IPS-18c (cell line): ENCODE measurements around the gene DLX1.

Experiments used
- H3K4me3 ChIP-seq: 2 replicates; pipeline ENCODE4 v1.7.0; 2013; ENCODE audit warnings: low read depth, mild to moderate bottlenecking, low read length, moderate library complexity; ENCODE audit not compliant: insufficient read depth
- H3K9me3 ChIP-seq: one replicate; pipeline ENCODE4 v1.6.1; 2013; ENCODE audit warnings: mild to moderate bottlenecking, low read length, moderate library complexity; ENCODE audit not compliant: control insufficient read depth, insufficient read depth

Gene DLX1

DNA sequence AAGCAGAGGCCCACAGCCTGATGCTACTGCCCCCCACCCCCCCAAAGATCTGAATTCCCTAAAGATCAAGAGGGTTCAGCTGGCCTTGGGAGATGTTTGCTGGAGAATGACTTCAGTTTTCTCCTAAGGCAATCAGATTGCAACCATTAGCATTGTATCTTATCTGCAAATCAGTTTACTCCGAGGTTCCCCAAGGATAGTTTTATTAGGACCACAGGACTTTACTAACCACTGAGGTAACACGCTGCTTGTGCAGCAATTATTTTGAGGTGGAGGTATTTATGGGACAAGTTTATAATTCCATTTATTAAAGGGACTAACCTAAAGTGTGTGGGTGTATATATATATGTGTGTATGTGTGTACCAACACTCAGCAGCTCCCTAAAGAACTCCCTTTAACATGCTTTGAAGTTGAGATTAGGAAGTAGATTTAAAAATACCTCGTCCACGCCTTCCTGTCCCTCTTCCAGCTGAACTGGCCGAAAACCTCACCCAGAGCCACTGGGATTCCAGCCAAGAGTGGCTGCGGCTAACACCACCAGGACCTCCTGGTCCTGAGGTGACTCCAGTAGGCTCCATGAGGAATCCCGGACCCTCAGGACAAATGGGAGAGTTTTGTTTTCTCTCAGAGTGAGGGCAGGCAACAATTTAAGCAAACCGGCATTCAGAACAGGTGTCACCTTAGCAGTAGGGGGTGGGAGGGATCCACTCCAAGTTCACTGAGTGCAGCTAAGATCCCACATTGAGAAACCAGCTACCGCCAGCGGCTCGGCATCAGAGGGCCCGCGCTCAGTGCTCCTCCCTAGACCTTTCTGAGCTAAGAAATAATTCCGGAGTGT, 3.0 kb upstream of the DLX1 start:
- Histone ChIP-seq H3K9me3 (no peaks in the 10 kb centered on the region), H3K4me3 (no peak overlapping the region)

DNA sequence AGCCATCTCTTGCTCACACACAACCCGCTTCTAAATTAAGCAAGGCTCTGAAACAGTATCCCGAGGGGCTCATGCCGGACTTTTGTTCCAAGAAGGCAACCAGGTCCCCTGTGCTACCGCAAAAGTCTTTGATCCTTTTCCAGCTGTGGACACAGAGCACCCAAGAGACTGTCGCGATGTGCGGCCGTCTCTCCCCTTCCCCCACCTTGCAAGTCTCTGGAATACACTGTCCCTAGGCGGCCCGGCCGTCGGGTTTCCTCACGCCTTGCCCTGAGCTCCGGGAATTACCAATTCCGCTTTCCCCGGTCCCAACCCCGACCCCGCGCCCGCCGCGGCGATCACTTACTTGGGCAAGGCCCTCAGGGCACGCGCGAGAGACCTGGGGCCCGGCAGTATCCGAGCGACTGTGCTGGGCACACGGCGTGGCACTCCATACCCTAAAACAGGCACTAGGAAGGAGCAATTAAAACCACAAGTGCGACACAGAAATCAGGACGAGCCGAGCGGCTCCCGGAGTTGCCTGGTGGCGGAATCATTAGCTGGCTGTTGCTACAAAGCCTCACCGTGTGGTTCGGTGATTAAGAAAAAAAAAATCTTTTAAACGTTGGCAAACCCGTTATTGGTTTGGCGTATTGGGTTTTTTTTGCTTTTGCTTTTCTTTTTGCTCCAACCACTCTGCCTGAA, 2.2 kb upstream of the DLX1 start:
- no peak overlapping the region for H3K4me3 ChIP-seq
- H3K9me3 ChIP-seq = no peaks in the 10 kb centered on the region

DNA sequence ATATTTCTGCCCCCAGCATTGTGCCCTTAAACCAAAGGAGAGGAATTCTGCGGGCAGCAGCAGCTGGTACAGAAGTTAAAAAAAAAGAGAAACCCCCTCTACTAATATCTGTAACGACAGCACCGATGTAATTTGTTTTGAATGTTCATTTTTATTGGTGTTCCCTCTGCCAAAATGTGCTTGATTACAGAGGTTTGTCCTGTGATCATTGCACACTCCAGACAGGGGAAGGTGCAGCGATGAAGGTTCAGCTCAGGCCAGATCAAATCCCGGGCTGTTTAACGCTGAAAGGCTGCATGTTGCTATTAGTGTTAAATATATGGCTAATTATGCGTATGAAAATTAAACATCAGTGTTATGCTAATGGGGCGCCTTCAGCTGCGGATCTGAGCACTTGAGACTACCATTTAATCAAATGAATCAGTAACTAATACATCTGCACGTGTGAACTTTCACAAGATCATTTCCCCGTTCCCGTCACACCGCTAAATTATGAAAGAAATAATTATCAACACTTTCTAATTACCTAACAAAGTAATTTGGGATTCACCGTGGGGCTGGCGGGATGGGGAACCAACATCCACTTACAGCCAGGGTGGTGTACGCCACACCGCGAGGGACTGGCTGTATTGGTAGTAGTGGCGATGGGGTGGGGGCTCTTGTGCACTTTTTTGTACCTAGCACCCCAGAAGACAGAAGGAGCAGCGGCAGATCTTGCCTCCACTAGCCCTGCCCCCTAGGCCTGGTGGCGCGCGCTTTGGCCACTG, 1.5 kb upstream of the DLX1 start:
- Histone ChIP-seq H3K9me3 (no peaks in the 10 kb centered on the region), H3K4me3 (peak overlapping the region; percentile 47; the same call in 1 of the 2 replicates)

DNA sequence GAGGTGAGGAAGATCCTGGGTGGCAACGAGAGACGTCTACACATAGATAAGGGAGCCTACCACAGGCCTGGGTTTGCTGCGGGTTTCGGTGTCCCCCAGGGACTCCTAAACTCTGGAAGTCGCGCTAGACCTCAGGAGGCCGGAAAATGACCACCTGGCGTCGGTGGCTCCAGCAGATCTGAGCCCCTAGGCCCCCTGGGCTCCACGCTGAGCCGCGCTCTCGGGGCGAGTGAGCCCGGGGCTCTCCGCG, 987 bp upstream of the DLX1 start:
- H3K9me3 ChIP-seq = no peaks in the 10 kb centered on the region
- peak overlapping the region; percentile 47 for H3K4me3 ChIP-seq

DNA sequence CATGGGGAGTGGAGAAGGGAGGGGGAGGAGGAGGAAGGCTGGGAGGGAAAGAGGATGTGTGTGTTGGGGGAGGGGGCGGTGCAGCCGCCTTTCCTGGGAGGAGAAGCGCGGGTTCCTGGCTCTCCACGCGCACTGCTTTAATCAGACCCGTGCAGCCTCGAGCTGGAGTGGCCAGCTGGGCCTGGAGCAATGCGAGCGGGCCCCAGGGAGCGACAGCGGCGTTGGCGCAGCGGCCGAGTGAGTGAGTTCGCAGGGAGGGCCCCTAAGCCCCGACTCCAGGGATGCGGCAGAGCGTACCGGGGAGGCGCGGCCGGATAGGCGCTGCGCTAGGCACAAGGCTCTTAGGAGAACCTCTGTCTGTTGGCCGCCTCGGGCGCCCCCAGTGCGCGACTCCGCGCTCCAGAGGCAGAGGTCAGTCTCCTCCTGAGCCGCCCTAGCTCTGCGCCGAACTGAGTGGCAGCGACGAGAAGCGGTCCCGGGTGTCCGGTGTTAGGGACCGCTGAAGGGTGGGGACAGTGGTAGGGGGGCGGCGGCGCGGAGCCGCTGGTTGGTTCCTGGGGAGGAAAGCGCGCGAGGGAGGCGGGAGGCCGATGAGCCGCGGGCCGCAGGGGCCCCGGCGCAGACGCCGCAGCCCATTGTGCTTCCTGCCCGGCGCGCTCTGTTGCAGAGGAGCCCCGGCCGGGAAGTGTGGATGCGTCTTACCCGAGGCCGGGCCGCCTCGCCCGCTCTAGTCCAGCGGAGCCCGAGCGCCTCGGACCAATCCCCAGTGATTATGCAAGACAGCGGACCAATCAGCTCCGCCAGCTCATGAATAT, 455 bp upstream of the DLX1 start:
- Histone ChIP-seq H3K4me3 (peak overlapping the region; percentile 47), H3K9me3 (no peaks in the 10 kb centered on the region)

DNA sequence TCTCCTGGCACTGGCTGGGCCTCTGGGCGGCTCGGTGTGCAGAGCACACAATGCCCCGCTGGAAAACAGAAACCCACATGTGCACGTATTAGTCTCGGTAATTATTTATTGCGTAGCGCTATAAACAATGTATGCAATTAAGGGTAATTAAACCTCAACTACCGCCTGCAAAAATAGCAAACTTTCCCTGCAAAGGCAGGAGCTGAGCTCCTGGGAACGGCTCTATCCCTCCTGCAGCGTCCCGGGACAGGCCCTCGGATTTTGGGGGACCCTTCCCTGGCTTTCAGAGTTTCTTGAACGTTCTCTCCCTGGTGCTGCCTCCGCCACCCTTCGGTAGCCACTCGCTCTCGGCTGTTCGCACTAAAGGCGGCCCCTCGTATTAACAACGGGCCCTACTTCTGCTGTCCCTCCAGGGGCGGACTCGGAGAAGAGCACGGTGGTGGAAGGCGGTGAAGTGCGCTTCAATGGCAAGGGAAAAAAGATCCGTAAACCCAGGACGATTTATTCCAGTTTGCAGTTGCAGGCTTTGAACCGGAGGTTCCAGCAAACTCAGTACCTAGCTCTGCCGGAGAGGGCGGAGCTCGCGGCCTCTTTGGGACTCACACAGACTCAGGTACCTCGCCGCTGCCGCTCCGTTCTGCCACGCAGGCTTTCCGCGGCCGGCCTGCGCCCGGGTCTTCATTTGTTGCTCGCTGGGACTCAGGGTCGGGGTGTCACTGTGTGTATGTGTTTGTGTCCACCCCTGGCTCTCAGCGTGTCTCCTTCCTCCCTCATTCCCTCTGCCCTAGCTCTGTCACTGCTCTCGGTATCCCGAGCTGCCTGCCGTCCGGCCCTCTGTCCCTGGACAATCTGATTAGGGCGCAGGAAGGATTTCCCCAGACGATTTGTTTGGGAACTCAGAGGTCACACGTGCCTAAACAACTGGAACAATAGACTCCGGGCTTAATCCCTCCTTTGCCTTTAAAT, 1.2 kb downstream of the DLX1 start:
- H3K4me3 ChIP-seq = peak overlapping the region; percentile 29
- H3K9me3 ChIP-seq = peaks cover 2% of the 10 kb centered on the region

DNA sequence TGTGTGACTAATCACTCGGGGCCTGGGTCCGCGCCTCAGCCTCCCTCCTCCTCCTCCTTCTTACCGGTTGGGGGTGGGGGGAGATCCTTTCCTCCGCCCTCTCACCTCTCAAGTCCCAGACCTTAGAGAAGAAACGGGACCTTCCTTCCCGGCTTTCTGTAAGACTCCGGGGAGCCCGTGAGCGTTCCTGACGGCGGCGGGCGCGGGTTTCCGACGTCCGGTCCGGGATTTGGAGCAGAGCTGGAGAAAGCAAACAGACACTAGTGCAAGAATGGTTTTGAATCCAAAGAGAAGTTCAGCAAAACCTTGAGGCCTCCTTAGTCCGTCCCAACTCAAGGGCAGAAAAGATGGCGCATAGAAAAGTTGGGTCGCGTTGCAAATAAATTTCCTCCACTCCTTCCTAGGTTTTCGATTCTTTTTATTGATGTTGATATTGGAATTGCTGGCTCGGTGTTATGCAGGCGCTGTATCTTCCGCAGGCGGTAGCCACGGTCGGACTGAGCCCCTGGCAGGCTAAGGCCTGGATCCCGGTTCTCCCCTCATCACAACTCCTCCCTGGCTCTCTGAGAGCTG, 2.0 kb downstream of the DLX1 start:
- Histone ChIP-seq H3K9me3 (peaks cover 2% of the 10 kb centered on the region), H3K4me3 (peak overlapping the region; percentile 29; the same call in 1 of the 2 replicates)

DNA sequence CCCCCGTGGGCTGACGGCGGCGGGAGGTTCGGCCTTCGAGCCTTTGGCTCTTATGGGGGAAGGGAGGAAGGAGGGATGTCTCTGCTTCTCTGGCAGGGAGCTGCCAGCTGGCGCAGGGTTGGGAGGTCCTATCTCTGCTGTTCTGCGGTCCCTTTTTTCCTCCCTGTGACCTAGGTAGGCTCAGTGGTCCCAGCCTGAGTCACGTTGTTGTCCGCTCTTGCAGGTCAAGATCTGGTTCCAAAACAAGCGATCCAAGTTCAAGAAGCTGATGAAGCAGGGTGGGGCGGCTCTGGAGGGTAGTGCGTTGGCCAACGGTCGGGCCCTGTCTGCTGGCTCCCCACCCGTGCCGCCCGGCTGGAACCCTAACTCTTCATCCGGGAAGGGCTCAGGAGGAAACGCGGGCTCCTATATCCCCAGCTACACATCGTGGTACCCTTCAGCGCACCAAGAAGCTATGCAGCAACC, 2.5 kb downstream of the DLX1 start:
- Histone ChIP-seq H3K9me3 (peaks cover 2% of the 10 kb centered on the region), H3K4me3 (peak overlapping the region; percentile 16; the same call in 1 of the 2 replicates)

DNA sequence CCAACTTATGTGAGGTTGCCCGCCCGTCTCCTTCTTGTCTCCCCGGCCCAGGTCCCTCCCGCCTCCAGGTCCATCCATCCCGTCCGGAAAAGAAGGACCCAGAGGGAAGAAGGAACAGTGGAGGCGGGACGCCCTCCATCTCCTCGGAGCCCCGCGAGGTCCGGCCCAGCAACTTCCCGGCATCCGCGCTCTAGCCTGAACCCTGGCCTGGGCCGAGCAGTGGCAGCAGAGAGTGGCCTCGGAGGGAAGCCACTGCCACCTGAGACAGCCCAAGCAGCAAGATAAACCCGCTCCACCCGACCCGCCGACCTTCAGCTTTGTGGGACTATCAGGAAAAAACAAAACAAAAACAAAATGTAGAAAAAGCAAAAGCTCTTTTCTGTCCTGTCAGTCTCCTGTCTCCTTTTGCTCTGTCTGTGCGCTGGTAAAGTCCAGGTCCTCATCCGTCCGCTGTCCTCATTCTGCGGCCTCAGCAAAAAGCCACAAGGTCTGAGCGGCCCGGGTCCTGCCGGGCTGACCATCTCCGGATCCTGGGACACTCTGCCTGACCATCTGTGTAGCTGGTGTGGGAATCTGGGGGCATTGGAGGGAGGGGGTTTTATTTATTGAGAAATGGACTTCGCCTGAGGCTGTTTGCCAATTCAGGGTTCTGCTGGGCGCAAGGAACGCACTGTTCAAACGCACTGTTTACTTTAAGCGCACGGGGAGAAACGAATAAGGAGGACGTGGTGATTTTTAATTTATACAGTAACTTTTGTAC, 3.1 kb downstream of the DLX1 start:
- peaks cover 2% of the 10 kb centered on the region for H3K9me3 ChIP-seq
- peak overlapping the region; percentile 0; the same call in 1 of the 2 replicates for H3K4me3 ChIP-seq

DNA sequence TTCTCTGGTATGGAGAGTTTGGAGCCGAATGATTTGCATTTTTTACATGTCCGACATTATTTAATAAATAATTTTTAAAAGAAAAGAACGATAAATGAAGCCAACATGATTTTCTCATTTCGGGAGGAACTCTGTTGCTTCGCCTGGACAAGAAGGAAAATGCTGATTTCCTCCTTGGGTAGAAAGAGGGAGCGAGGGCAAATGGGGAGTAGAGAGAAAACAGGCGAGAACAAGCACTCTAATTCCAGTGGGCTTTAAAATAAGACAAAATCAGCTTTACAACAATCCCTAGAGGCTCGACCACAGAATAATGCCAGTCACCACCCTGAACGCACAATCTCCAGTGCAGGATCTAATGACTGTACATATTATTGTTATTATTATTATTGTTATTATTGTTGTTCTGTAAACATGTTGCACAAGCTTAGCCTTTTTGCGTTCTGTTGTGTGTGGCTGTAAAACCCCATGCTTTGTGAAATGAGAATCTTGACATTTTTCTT, 3.7 kb downstream of the DLX1 start:
- Histone ChIP-seq H3K4me3 (no peak overlapping the region), H3K9me3 (peaks cover 2% of the 10 kb centered on the region)

DNA sequence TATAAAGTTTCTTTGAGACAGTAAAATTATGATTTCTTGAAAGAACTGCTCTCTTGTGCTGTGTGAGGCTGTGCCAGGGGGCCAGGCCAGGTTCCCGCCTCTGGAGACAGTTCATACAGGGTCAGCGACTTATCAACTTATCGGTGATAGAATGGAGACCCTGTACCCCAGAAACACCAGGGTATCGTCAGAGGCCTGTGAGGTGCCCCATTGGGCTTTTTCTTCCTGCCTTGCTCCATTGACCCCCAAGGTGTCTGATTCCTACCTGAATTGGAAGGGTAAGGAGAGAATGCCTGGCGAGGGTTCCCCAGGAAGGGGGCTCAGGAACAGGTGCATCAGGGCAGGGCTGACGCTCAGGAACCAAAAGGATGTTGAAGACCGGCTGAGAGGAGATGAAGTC, 4.3 kb downstream of the DLX1 start:
- Histone ChIP-seq H3K4me3 (no peak overlapping the region), H3K9me3 (peaks cover 2% of the 10 kb centered on the region)

DNA sequence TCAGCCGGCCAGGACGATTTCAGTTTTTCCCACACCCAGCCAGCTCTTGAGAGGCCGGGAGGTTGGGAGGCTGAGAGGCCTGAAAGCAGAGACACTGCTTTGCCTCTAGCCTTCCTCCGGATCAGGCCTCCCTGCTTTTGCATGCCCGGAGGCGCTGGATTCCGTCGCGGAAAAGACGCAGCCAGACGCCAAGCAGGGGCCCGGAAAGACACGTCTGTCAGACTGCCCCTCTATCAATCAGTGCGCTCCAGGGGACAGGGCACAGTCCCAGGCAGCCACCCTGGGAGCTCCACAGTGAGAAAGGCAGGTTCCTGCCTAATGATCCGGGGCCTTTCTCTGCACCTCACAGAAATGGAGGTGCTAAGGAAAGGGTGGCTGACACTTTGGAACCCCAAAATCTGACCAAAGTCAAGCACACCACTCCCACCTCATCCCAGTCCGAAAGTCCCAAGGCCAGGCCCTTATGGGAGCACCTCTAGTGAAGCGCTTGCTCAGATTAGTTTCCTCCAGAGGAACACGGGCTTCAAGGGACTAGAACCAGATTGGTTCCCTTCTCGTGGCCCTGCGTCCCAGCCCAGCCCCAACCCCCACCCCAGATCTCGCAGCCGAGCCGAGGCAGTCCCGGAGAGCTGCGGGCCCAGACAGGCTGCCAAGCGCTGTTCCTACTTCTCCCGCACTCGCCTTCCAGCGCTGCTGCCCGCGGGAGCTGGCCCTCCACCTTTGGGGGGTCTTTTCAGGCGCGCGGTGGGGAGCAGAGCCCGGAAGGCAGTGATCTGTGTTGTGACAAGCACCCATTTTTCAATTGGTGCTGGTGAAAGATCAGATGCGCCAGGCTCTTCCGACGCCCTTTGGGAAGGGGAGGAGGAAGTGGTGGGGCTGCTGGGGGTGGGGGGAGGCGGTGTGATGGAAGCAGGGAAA, 5.0 kb downstream of the DLX1 start:
- no peak overlapping the region for H3K4me3 ChIP-seq
- H3K9me3 ChIP-seq = peaks cover 2% of the 10 kb centered on the region

DNA sequence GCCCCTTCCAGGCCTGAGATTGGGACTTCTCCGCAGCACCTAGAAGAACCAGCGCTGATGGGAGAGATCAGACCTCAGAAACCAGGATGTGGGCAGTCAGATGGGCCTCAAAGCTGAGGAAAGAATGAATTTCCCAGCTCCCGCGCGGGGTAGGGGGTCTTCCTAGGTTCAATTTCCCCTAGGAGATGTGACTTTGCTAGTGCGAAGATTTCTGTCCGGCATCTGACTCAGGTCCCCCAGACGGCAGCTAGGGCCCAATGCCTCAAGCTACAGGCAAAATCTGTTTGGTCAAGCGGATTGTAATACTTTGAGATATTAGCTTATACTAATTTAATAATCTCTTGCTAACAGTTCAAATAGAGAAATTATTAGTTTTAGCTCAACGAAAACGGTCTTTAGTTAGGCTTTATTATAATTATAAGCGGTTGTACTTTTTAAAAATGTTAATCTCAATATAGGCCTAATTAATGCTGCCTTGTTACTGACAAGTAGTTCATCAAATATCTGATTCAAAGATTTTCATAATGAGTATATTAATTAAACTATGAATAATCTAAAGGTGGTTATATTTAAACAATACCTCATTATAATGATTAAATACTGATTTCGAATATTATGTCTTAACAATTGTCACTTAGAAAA, 5.8 kb downstream of the DLX1 start:
- peaks cover 4% of the 10 kb centered on the region for H3K9me3 ChIP-seq
- no peak overlapping the region for H3K4me3 ChIP-seq
